ENCODE results near the gene ATP6V0C. TPM values are rescaled to one million over a fixed set of nuclear protein-coding genes. Genes with fewer than 3 reads are reported as not detected.

The ATP6V0C gene
- total and polyA plus RNA-seq, 4 donors = 39.0 to 410 (median 250) TPM

- 91 to 92% methylated on average over 17 to 18 of the region's 18 CpGs for WGBS, 2 donors
- no peak overlapping the region for H3K9ac ChIP-seq (ENCODE audit: insufficient read depth in 1 of 2, low read length in 2 of 2)
- no peak overlapping the region for H3K4me3 ChIP-seq
- ATAC-seq (ENCODE audit: insufficient read depth, low FRiP score) = no peak
- TF ChIP-seq CTCF (IDR thresholded peaks at IDR 0.05; ENCODE audit: control extremely low read depth, extremely low read depth) = no peak
- H3K36me3 ChIP-seq (ENCODE audit: control insufficient read depth in 4 of 4, insufficient read depth in 4 of 4, low read length in 4 of 4) = no peaks in the 10 kb centered on the region
- no peaks in the 10 kb centered on the region for H3K27me3 ChIP-seq (ENCODE audit: control insufficient read depth in 3 of 3, insufficient read depth in 3 of 3, low read length in 2 of 3)
- H3K9me3 ChIP-seq (ENCODE audit: control insufficient read depth in 4 of 4, insufficient read depth in 3 of 4, low read length in 3 of 4) = no peaks in the 10 kb centered on the region
- DNase-seq = no peak
- H3K27ac ChIP-seq (ENCODE audit: low read depth in 1 of 2, low read length in 1 of 2) = no peak overlapping the region
- peaks cover 0 to 10% (median 4%) of the 10 kb centered on the region in 5 donors for H3K4me1 ChIP-seq (ENCODE audit: control insufficient read depth in 5 of 5, insufficient read depth in 5 of 5, low read length in 5 of 5)
Observed at GRCh38 chr16:2508722-2509400, 4.9 kb upstream of the ATP6V0C start.

- peaks cover 3 to 21% (median 15%) of the 10 kb centered on the region in 5 donors for H3K4me1 ChIP-seq (ENCODE audit: control insufficient read depth in 5 of 5, insufficient read depth in 5 of 5, low read length in 5 of 5)
- H3K36me3 ChIP-seq (ENCODE audit: control insufficient read depth in 4 of 4, insufficient read depth in 4 of 4, low read length in 4 of 4) = peaks cover 0 to under 1% (median 0%) of the 10 kb centered on the region in 4 donors
- no peak overlapping the region for H3K4me3 ChIP-seq
- no peaks in the 10 kb centered on the region for H3K27me3 ChIP-seq (ENCODE audit: control insufficient read depth in 3 of 3, insufficient read depth in 3 of 3, low read length in 2 of 3)
- no peak for TF ChIP-seq CTCF (IDR thresholded peaks at IDR 0.05; ENCODE audit: control extremely low read depth, extremely low read depth)
- H3K9me3 ChIP-seq (ENCODE audit: control insufficient read depth in 4 of 4, insufficient read depth in 3 of 4, low read length in 3 of 4) = no peaks in the 10 kb centered on the region
- H3K9ac ChIP-seq (ENCODE audit: insufficient read depth in 1 of 2, low read length in 2 of 2) = no peak overlapping the region
- no peak overlapping the region for H3K27ac ChIP-seq (ENCODE audit: low read depth in 1 of 2, low read length in 1 of 2)
- WGBS, 2 donors = 52 to 65% methylated on average over 24 of the region's 24 CpGs
- DNase-seq (peak in 1 of 3 donors; percentile 61), ATAC-seq (ENCODE audit: insufficient read depth, low FRiP score) (no peak)
Observed at GRCh38 chr16:2511128-2511800, 2.5 kb upstream of the ATP6V0C start.

GRCh38 chr16:2511996-2512734 lies 1.6 kb upstream of the ATP6V0C start:
- Histone ChIP-seq H3K9me3 (ENCODE audit: control insufficient read depth in 4 of 4, insufficient read depth in 3 of 4, low read length in 3 of 4) (no peaks in the 10 kb centered on the region), H3K27ac (ENCODE audit: low read depth in 1 of 2, low read length in 1 of 2) (no peak overlapping the region), H3K27me3 (ENCODE audit: control insufficient read depth in 3 of 3, insufficient read depth in 3 of 3, low read length in 2 of 3) (no peaks in the 10 kb centered on the region), H3K4me1 (ENCODE audit: control insufficient read depth in 5 of 5, insufficient read depth in 5 of 5, low read length in 5 of 5) (peaks cover 7 to 29% (median 22%) of the 10 kb centered on the region in 5 donors), H3K4me3 (no peak overlapping the region), H3K36me3 (ENCODE audit: control insufficient read depth in 4 of 4, insufficient read depth in 4 of 4, low read length in 4 of 4) (peaks cover 0 to 5% (median 0%) of the 10 kb centered on the region in 4 donors), H3K9ac (ENCODE audit: insufficient read depth in 1 of 2, low read length in 2 of 2) (no peak overlapping the region)
- TF ChIP-seq CTCF (IDR thresholded peaks at IDR 0.05; ENCODE audit: control extremely low read depth, extremely low read depth) = no peak
- ATAC-seq (ENCODE audit: insufficient read depth, low FRiP score) (no peak), DNase-seq (no peak)
- 92 to 93% methylated on average over 17 of the region's 17 CpGs for WGBS, 2 donors
